22Rv1 (cell line): ENCODE measurements around the gene GOLGA8B.

Experiments
- ZFX ChIP-seq: fragments of 450-650 bp; IDR thresholded peaks from 2 replicates; pipeline ENCODE4 v1.6.1; 2017; ENCODE audit warnings: antibody characterized with exemption, borderline replicate concordance
- TF ChIP-seq, protein P1 (sequence below): fragments of 450-650 bp; IDR thresholded peaks from 2 replicates; pipeline ENCODE4 v1.5.1; 2017; ENCODE audit warnings: mild to moderate bottlenecking

GRCh38 chr15:34606545-34606944 lies 23.1 kb upstream of the GOLGA8B start:
- TF ChIP-seq, protein P1, sequence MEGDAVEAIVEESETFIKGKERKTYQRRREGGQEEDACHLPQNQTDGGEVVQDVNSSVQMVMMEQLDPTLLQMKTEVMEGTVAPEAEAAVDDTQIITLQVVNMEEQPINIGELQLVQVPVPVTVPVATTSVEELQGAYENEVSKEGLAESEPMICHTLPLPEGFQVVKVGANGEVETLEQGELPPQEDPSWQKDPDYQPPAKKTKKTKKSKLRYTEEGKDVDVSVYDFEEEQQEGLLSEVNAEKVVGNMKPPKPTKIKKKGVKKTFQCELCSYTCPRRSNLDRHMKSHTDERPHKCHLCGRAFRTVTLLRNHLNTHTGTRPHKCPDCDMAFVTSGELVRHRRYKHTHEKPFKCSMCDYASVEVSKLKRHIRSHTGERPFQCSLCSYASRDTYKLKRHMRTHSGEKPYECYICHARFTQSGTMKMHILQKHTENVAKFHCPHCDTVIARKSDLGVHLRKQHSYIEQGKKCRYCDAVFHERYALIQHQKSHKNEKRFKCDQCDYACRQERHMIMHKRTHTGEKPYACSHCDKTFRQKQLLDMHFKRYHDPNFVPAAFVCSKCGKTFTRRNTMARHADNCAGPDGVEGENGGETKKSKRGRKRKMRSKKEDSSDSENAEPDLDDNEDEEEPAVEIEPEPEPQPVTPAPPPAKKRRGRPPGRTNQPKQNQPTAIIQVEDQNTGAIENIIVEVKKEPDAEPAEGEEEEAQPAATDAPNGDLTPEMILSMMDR = no peak
- TF ChIP-seq ZFX = no peak
